GM21723 (cell line): ENCODE measurements around the gene KDM4B.

Source experiments
- ATAC-seq: cut with Tn5 transposase; IDR thresholded peaks from one replicate; pipeline ENCODE4 v1.9.1; 2021; ENCODE audit warnings: mild to moderate bottlenecking, moderate library complexity; ENCODE audit not compliant: unreplicated experiment

The KDM4B gene

GRCh38 chr19:5086230-5086629 lies 117.3 kb downstream of the KDM4B start:
- ATAC-seq: no peak

GRCh38 chr19:5086725-5087439 lies 118.0 kb downstream of the KDM4B start:
- no peak for ATAC-seq

- no peak for ATAC-seq
Measured at GRCh38 chr19:5089283-5089682, 120.4 kb downstream of the KDM4B start.

GRCh38 chr19:5090465-5091017 lies 121.6 kb downstream of the KDM4B start:
- ATAC-seq: no peak

GRCh38 chr19:5091018-5091683 lies 122.2 kb downstream of the KDM4B start:
- no peak for ATAC-seq

- ATAC-seq: no peak
Measured at GRCh38 chr19:5091684-5092480, 123.0 kb downstream of the KDM4B start.

- no peak for ATAC-seq
Measured at GRCh38 chr19:5092481-5092843, 123.5 kb downstream of the KDM4B start.

GRCh38 chr19:5093297-5093928 lies 124.5 kb downstream of the KDM4B start:
- ATAC-seq: no peak

- no peak for ATAC-seq
Measured at GRCh38 chr19:5093948-5094718, 125.2 kb downstream of the KDM4B start.

- no peak for ATAC-seq
Measured at GRCh38 chr19:5094768-5095567, 126.1 kb downstream of the KDM4B start.

- ATAC-seq: no peak
Measured at GRCh38 chr19:5095568-5095850, 126.6 kb downstream of the KDM4B start.

- no peak for ATAC-seq
Measured at GRCh38 chr19:5096536-5096935, 127.6 kb downstream of the KDM4B start.

- no peak for ATAC-seq
Measured at GRCh38 chr19:5097331-5097930, 128.5 kb downstream of the KDM4B start.

GRCh38 chr19:5097959-5098623 lies 129.2 kb downstream of the KDM4B start:
- no peak for ATAC-seq

GRCh38 chr19:5098646-5099045 lies 129.7 kb downstream of the KDM4B start:
- ATAC-seq: no peak

- ATAC-seq: no peak
Measured at GRCh38 chr19:5099701-5100221, 130.8 kb downstream of the KDM4B start.

- no peak for ATAC-seq
Measured at GRCh38 chr19:5101871-5102270, 133.0 kb downstream of the KDM4B start.

GRCh38 chr19:5102520-5102919 lies 133.6 kb downstream of the KDM4B start:
- no peak for ATAC-seq
